HG03342 (cell line): ENCODE results near the gene NRSN2.
"Not testable (repeated sequence)": the region's sequence is repeated elsewhere in the genome, so short reads cannot be mapped to it uniquely, and the experiment has no call there.

Source experiments
- ATAC-seq: cut with Tn5 transposase; IDR thresholded peaks from one replicate; pipeline ENCODE4 v1.9.1; 2021; ENCODE audit warnings: mild to moderate bottlenecking, moderate library complexity; ENCODE audit not compliant: unreplicated experiment

The NRSN2 gene

GRCh38 chr20:325045-325888 lies 21.6 kb upstream of the NRSN2 start, which contains the start of gene SOX12:
TSS of gene SOX12 (plus strand) at chr20:325552. CDS start at chr20:325925, 373 bp downstream.
- peak; percentile 70 for ATAC-seq

DNA sequence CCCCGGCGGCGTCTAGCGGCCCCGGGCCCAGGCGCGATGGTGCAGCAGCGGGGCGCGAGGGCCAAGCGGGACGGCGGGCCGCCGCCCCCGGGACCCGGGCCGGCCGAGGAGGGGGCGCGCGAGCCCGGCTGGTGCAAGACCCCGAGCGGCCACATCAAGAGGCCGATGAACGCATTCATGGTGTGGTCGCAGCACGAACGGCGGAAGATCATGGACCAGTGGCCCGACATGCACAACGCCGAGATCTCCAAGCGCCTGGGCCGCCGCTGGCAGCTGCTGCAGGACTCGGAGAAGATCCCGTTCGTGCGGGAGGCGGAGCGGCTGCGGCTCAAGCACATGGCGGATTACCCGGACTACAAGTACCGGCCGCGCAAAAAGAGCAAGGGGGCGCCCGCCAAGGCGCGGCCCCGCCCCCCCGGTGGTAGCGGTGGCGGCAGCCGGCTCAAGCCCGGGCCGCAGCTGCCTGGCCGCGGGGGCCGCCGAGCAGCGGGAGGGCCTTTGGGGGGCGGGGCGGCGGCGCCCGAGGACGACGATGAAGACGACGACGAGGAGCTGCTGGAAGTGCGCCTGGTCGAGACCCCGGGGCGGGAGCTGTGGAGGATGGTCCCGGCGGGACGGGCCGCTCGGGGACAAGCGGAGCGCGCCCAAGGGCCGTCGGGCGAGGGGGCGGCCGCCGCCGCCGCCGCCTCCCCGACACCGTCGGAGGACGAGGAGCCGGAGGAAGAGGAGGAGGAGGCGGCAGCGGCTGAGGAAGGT lies 20.8 kb upstream of the NRSN2 start:
- ATAC-seq = no peak

GRCh38 chr20:326645-327185 lies 20.2 kb upstream of the NRSN2 start:
- ATAC-seq = no peak

GRCh38 chr20:327186-328026 lies 19.5 kb upstream of the NRSN2 start:
- no peak for ATAC-seq

- no peak for ATAC-seq
Measured at GRCh38 chr20:328027-328974, 18.6 kb upstream of the NRSN2 start.

DNA sequence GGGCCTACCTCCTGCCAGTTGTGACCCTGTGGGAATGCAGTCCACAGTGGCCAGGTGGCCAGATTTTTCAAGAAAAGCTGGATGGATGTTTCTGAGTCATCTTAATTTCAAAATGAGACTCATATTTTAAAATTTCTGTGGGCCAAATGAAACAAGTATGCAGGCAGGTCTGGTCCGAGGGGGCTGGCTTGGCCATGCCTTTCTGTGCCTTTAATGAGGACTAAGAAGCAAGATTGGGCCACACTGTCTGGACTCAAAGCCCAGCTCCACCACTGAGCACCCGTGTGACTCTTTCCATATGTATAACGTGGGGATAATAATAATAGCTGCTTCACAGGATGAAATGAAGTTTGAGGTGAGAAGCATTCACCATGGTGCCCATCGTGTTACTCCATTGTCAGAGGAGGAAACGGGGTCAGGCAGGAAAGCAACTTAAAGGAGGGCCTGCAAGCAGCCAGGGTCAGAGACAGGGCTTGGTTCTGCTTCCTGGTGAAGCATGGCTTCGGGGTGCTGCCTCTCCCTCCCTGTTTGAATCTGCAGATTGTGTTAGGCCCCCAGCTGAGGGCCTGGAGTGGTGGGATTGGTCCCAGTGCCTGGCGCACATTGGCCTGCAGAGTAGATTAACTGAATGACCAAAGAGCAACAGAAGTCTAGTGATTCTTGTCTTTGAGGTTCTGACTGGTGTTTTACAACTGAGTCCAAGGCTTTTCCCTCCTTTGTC lies 17.8 kb upstream of the NRSN2 start:
- ATAC-seq = no peak

DNA sequence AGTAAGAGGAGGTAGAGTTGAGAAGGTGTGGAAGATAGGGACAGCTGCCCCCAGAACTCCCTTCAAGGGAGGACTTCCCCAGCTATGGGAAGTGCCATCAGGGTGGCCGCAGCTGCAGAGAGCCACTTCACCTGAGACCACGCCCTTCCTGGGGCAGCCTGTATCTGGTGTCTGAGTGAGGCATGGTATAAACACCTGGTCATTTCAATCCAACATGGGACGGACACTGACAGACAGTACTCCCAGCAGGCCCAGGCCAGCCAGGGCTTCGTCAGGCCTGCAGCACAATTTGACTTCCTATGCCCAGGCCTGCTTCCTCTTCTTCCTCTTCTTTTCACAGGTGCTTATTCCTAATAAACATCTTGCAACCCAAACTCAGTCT lies 17.1 kb upstream of the NRSN2 start:
- no peak for ATAC-seq

GRCh38 chr20:330233-331149 lies 16.4 kb upstream of the NRSN2 start:
- ATAC-seq = no peak

DNA sequence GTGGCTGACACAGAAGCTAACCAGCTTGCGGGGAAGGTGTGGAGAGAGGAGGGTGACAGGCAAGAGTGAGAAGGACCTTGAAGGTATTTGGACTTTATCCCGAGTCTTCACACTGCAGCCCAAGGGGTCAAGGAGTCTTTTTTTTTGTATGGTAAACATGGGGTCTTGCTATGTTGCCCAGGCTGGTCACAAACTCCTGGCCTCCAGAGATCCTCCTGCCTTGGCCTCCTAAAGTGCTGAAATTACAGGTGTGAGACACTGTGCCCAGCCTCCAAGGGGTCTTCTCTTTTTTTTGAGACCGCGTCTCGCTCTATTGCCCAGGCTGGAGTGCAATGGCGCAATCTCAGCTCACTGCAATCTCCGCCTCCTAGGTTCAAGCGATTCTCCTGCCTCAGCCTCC lies 12.3 kb upstream of the NRSN2 start:
- no peak for ATAC-seq

GRCh38 chr20:336040-336439 lies 10.9 kb upstream of the NRSN2 start:
- ATAC-seq = not testable (repeated sequence)

DNA sequence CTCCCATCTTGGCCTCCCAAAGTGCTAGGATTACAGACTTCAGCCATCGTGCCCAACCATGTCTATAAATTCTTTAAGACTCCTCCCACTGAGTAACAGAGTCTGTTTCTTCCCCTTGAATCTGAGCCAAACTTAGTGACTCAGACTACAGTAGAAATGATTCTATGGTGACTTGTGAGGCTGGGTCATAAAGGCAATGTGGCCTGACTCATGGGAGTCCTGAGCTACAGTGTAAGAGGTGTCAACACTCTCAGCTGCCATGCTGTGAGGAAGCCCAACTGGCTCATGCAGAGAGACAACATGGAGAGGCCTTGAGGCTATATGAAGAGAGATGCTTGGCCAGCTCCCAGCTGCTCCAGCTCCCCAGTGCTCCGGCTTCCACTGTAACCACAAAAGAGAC lies 5.2 kb upstream of the NRSN2 start:
- no peak for ATAC-seq

DNA sequence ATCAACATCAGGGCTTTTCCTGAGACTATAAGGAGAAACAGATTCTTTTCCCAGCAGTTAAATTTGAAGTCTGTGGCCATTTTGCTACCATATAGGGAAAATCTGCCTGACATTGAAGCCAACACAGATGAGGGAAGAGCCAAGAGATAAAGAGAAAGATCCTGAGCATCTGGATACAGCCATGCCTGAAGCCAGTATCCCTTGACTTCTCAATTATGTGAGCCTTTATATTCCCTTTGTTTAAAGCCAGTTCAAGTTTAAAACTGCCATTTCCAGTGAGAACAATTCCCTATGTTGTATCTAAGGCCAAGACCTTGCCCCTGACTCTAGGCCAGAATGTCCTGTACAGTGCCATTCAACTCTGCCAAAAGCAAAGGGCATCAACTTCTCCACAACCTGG lies 3.8 kb upstream of the NRSN2 start:
- no peak for ATAC-seq

DNA sequence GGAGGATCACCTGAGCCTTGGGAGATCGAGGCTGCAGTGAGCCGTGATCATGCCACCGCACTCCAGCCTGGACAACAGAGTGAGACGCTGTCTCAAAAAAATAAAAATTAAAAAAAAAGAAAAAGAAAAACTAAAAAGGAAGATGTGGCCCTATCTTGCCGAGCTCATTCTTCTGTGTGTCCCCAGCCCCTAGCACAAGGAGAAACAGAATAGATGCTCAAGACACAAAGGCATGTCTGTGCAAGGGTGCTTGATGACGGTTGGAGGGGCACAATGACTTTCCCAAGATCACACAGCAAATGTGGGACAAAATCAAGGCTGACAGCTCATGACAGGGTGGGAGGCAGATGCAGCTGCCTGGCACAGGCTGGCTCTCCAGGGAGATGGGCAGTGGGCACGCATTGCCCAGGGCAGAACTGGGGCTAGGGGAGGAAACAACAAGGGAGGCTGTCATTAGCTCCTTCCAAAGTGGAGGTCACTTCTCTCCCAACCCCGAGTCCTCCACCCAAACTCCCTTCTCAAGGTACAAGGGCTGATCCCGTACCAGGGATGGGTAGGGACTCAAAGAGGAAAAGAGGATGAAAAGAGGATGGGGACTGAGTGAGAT lies 775 bp upstream of the NRSN2 start:
- no peak for ATAC-seq

DNA sequence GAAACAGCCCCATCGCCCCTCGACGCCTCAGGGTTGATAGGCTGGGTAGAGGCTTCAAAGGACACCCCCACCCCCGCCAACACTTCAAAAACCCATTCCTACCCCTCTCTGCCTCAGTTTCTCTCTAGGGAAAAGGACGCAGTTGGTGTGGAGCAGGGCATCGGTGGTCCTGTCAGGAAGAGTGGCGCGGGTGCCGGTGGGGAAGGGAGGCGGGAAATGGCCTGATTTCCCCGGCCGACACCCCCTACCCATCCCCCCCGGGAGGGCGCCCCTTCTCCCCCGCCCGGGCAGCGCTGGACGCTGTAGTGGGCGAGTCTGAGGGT lies 367 bp downstream of the NRSN2 start:
- no peak for ATAC-seq

GRCh38 chr20:347640-348484 lies 951 bp downstream of the NRSN2 start:
- ATAC-seq = peak; percentile 69

DNA sequence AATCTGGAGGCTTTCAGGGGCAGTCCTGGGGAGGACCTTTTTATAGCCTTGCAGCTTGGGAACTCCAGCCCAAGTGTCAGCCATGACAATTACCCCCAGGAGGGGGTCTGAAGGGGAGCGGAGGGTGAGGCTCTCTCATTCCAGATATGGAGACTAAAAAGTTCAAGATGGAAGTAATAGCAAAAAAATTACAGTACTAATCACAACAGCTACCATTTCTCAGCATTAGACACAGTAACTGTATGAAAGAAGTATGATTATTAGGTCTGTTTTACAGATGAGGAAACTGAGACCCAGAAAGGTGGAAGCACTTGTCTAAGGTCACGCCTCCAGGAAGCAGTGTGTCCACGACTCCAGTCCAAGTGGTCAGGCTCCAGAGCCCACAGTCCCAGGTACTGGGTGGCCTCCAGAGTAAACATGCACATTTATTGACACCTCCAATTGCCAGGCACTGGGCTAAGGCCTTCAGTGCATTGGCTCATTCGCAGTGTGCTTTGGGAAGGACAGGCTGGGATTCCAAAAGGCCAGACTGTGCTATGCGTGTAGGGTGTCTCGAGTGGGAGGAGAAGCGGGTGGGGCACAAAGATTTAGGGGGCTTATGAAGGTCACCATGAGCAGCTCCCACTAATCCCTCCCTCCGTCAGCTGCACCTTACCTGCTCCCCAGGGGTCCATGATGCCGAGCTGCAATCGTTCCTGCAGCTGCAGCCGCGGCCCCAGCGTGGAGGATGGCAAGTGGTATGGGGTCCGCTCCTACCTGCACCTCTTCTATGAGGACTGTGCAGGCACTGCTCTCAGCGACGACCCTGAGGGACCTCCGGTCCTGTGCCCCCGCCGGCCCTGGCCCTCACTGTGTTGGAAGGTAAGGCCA lies 2.3 kb downstream of the NRSN2 start:
- ATAC-seq = no peak
